B cell (primary cell): Measurements from ENCODE around the gene ZNF366.

Experiments used
- EZH2 ChIP-seq: IDR thresholded peaks from 2 replicates; pipeline ENCODE4 v1.6.1; 2012; ENCODE audit warnings: borderline replicate concordance, low read depth, mild to moderate bottlenecking, moderate library complexity, low read length; ENCODE audit not compliant: insufficient read depth, poor library complexity, severe bottlenecking
- TF ChIP-seq, protein P1 (sequence below): fragments of 200-600 bp; IDR thresholded peaks from one replicate; pipeline ENCODE4 v1.8.0; 2022; ENCODE audit warnings: antibody characterized with exemption, mild to moderate bottlenecking

DNA sequence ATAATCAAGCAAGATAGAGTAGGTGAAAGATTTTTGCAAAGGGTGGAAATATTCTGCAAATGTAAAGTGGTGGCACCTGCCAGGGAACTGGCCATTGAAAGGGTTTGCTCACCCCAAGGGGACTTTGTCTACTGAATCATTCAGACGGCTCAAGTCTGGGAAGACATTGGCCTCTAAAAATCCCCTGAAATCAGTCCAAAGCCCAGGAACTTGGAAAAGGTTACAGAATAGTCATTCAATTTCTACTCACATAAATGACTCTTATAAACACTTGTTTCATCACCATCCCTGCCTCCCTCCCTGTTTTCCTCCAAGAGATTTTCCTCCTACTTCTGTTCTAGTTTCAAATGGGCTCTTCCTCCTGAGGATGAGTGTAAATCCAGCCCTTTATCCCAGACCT is 28.5 kb downstream of the ZNF366 start:
- TF ChIP-seq, protein P1, sequence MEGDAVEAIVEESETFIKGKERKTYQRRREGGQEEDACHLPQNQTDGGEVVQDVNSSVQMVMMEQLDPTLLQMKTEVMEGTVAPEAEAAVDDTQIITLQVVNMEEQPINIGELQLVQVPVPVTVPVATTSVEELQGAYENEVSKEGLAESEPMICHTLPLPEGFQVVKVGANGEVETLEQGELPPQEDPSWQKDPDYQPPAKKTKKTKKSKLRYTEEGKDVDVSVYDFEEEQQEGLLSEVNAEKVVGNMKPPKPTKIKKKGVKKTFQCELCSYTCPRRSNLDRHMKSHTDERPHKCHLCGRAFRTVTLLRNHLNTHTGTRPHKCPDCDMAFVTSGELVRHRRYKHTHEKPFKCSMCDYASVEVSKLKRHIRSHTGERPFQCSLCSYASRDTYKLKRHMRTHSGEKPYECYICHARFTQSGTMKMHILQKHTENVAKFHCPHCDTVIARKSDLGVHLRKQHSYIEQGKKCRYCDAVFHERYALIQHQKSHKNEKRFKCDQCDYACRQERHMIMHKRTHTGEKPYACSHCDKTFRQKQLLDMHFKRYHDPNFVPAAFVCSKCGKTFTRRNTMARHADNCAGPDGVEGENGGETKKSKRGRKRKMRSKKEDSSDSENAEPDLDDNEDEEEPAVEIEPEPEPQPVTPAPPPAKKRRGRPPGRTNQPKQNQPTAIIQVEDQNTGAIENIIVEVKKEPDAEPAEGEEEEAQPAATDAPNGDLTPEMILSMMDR, result no peak
- no peak for TF ChIP-seq EZH2
